ENCODE results near the gene MAST1.

- no peak for TF ChIP-seq CTCF (IDR thresholded peaks at IDR 0.05; ENCODE audit: poor library complexity)
- peak; percentile 31 for TF ChIP-seq EZH2 (IDR thresholded peaks at IDR 0.05; ENCODE audit: borderline replicate concordance)
These were observed 4.4 kb upstream of the MAST1 start for GRCh38 chr19:12833738-12834565.

Measured in hepatocyte (in vitro differentiated cells).